Measurements from ENCODE around the gene TNNT3.
"Not testable (repeated sequence)": the region's sequence is repeated elsewhere in the genome, so short reads cannot be mapped to it uniquely, and the experiment has no call there.

TNNT3 gene

DNA sequence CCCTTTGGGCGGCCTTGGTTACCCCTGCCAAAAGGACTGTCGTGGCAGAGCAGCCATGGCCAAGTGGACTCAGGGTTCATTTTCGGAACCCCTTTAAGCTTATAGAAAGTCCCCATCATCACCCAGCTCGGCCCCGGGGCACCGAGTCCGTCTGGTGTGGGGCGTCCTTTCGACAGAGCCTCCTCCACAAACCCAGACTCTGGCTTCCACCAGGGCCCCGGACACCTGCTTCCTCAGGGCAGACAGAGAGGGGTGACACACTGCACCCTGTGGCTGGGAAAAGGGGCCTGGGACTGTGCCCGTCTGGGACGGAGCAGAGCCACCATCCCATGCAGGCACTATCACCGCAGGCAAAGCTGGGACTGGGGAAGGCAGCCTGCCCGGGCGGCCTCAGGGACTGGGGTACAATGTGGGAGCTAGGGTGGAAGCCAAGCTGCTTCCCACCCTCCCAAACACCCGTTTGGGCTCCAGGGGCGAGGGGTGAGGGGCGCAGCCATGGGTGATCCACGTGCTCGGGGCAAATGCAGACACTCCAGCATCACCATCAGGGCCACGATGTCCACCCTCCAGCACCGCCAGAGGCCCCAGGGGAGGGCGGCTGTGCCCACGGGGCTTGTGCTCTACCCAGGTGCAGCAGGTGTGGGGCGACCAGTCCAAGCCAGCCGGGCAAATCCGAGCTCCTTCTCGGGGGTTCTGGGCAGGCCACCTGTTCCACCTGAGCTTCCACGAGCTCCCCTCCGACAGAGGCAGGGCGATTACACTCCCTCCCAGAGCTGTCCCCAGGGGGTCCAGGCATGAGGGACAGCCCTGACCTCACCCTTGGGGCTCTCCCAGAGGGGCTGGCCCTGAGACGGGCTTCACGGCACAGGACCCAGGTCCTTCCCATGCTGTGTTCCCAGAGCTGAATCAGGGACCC lies 15.9 kb downstream of the TNNT3 start:
- DNase-seq (ENCODE audit: low spot score), result no peak

DNA sequence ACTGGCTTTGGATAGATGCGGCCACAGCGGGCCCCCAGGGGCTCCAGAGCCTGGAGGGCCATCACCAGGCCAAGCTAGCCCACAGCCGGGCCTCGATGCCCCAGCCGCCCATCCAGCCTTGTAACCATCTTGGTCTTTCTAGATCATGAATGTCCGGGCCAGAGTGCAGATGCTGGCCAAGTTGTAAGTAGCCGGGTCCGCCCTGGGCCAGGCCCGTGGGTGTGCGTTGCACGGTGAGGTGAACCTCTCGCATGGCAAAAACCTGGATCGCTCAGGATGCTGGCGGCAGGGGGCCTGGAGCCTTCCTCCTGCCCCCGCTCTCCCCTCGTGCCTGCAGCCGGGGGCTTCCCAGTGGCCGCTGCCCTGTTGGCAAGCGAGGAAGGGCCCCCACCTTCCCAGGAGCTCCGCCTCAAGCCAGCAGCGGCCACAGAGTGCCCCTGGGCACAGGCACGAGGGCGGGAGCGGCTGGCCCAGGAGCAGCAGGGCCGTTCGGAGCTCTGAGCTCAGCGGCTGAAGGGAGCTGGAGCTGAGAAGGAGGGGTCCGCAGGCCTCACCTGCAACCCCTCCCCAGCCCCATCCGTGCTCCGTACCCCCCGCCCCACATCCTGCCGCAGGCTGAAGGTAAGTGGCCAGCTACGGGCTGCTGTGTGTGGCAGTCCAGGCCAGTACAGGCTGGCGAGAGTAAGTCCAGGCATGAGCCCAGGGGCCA lies 16.7 kb downstream of the TNNT3 start:
- DNase-seq (ENCODE audit: low spot score), result no peak

DNA sequence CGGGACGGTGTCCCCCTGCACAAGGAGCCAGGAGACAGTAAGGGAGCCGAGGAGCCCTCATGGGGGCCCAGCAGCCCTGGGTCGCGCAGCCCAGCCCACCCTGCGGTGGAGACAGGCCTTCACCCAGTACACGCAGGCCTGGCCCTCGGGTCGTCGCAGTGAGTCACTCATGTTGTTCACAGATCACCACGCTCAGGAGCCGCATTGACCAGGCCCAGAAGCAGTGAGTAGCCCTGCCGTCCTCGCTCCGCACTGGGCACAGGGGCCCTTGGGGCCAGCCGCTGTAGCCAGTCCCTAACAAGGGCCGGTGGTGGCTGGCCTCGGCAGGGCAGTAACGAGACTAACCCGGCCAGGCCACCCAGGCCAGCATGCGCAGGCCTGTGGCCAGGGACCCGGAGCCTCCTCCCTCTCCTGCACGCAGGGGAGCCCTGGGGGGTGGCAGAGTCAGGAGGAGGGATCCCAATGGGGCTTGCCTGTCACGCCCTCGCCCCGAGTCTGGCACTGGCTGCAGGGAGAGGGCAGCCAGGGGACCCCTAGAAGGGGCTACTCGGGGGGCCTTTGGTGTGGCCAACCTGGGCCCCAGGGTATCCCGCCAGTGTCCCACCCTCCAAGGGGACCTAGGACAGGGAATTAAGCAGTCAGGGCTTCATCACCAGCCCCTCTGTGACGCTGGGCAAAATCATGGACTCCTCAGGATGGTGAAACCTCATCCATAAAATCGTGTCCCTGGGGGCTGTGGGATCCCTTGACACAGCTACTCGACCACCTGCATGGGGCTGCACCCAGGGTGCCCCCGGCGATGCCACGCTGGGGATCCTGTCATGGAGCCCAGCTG lies 17.5 kb downstream of the TNNT3 start:
- no peak for DNase-seq (ENCODE audit: low spot score)

DNA sequence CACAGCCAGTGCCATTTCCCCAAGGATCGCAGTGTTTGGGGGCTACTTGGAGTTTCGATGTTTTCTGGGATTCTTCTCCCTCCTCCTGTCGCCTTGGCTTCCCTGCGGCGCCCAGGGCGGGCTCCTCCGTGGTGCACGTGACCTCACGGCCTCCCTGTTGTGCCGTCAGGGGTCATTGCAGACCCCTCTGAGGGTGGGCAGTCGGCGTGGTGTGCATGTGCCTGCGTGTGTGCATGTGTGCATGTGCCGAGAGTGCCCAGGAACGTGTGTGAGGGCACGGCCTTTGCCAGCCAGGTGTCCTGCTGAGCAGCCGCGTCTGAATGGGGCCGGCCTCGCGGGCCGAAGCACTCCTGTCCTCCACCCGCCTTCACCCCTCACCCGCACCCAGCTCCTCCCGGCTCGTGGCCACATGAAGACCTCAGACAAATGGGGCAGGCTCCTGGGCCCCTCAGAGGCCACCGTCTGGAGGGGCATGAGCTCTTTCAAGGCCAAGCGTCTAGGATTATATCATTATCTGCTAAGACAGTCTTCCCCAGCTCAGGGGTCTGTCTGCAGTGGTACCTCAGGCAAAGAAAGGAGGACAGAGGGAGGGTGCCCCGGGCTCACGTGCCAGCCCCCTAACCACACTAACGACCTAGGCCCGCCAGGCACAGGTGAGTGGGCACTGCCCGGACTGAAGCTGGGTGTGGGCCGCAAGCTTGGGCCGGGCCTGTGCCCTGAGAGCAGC lies 18.3 kb downstream of the TNNT3 start:
- DNase-seq (ENCODE audit: low spot score), result no peak

DNA sequence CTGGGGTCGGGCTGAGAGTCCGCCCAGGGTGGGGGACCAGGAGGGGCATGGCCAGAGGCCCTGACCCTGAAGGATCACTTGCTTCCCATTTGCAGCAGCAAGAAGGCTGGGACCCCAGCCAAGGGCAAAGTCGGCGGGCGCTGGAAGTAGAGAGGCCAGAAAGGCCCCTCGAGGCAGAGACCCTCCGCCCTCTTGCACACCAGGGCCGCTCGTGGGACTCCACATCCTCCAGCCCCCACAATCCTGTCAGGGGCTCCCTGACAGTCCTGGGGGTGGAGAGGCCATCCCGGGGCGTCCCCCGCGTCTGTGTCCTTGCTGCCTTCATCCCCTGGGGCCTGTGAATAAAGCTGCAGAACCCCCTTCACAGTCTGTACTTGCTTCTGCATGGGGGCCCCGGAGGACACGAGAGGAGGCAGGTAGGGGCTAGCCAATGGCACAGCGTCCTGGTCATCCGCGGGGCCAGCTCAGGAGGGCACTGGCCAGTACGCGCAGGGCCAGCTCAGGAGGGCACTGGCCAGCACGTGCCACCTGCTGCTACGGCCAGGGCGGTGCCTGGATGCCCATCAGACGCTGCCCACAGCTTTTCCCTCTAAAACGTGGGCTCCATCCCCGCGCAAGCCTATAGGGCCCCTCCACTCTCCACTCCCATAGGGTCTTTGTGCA lies 19.0 kb downstream of the TNNT3 start:
- no peak for DNase-seq (ENCODE audit: low spot score)

DNA sequence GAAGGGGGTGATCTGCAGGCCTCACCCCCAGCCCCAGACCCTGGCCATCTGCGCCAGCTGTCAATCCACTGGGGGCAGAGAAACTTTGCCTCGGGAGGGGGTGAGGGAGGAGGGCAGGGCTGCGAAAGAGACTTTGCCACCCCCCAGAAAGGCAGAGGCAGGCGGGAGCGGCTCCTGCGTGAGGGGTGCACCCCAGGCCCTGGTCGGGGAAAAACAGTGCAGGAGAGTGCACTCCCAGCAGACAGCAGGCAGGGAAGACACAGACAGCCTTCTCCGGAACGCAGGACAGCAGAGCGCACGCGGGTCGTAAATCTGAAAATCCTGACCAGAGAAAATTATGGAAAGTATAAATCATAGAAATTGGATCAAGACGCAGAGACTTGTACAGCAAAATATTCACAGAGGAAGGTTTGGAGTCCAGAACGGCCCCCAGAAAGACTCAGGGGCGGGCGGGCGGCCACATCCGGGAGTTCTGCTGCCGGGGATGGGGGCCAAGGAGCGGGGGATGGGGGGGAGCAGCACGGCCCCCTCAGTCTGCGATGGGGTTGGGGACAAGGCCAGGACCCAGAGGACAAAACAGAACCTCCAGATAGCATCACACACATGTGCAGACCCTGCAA lies 19.6 kb downstream of the TNNT3 start:
- no peak for DNase-seq (ENCODE audit: low spot score)

DNA sequence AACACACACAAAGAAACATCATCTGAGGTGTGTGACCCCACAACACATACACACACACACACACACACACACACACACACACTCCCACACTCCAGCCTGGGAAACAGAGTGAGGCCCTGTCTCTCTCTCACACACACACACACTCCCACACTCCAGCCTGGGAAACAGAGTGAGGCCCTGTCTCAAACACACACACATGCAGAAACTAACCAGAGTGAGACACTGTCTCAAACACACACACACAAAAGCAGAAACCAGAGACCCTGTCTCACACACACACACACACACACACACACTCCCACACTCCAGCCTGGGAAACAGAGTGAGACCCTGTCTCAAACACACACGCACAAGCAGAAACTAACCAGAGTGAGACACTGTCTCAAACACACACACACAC lies 20.3 kb downstream of the TNNT3 start:
- not testable (repeated sequence) for DNase-seq (ENCODE audit: low spot score)

DNA sequence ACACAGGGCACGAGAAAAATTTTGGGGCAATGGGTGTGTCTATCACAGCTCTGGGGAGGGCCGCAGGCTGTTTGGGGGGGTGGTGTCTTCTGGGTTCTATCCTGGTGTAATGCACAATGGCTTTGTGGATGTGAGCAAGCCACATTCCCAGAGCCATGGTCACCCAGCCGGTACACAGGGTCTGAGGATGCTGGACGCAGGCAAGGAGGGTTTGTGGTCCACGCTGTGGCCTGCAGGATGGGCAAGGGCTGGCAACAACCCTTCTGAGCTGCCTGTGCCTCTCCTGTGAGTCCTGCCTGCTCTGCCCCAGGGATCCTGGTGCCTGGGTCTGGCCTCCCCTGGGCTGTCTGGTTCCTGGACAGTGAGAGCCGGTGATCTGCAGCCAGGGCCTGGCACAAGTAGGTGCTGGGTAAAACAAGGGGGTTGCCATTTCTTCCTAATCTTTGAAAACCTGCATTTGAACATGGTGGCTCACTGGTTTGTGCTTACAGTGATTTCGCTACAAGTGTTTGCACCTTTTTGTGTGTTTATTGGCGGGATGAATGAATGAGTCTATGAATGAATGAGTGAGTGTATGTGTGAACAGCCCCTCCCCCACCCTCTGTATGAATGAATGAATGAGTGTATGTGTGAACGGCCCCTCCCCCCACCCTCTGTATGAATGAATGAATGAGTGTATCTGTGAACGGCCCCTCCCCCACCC lies 23.2 kb downstream of the TNNT3 start:
- DNase-seq (ENCODE audit: low spot score), result no peak

DNA sequence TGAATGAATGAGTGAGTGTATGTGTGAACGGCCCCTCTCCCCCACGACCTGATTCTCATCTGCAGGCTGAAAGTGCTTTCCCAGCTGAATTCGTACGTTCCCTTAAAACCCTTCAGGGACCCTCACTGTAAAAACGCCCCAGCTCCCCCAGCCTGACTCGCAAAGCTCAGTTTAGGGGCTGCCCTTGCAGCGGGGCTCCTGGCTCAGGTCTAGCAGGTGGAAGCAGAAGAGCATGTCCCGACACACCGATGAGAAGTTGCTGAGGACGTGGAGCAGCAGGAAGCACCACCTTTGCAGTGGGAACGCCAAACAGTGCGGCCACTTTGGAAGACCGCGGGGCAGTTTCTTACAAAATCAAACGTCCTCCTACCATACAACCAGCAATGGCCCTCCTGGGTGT lies 24.1 kb downstream of the TNNT3 start:
- no peak for DNase-seq (ENCODE audit: low spot score)

DNA sequence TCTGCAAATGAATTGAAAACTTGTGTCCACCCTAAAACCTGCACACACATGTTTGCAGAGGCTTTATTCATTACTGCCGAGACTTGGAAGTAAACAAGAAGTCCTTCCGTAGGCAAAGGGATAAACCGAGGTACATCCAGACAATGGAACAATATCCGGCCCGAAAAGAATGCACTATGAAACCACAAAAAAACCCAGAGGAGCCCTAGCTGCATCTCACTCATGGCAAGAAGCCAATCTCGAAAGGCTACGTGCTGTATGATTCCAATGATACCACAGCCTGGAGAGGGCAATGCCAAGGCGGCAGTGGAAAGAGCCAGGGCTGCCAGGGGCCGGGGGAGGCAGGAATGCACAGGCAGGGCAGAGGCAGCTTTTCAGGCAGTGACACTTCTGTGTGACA lies 24.5 kb downstream of the TNNT3 start:
- DNase-seq (ENCODE audit: low spot score), result no peak

DNA sequence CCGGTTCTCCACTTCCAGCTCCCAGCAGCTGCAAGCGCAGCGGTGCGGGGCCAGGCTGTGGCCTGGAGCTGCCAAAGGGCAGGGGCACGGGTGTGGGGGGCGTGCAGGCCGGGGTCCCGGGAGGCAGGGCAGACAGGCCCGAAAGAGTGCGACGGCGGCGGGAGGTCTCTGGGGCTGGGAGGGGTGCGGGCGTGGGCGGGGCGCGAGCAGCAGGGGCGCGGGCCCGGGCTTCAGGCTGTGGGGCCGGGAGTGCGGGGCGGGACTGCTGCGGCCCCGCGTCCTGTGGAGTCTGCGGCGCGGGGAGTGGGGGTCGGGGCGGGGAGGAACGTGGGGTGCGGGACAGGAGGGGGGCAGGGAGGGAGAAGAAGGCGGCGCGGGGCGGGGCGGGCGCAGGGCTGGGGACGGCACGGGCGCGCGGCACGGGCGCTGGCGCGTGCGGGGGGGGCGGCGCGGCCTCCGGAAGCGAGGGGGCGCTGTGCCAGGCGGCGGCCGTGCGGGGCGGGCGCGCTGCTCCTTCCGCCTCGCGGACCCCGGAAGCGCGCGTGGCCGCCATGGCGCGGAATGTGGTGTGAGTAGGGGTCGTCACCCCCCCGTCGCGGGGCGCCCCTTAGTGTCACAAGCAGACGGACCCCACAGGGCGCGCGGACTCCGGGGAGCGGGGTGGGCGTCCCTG lies 27.4 kb downstream of the TNNT3 start, which contains the start of gene MRPL23:
Gene MRPL23 (plus strand): TSS at position 521 of the 673 bp plus-strand sequence. CDS start 31 bp downstream, at position 552.
- no peak for DNase-seq (ENCODE audit: low spot score)

DNA sequence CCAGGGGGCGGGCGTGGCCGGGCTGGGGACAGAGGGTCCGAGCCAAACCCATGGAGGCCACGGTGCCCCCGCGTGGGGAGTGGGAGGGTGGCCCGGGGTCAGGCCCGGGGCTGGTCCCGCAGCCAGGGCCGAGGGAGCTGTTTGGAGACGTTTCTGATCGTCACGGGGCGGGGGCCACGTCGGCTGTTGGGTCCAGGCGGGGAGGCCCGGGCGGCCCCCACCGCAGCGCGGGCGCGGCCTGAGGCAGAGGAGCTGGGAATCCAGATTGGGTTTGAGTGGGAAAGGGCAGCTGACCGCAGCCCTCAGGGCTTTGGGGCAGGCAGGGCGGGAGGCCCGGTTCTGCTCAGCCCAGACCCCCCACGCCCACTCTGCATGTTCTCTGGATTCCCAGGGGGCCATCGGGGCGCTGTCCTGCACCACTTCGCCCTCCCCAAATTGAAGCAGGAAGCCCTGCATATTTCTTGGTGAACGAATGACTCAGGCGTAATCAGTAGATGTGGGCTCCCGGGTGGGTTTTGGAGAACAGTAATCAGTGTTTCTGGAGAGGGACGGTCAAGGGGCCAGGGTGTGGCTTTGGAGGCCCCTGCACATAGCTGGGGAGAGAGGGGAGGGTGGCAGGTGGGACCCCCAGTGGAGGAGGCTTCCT lies 28.2 kb downstream of the TNNT3 start:
- DNase-seq (ENCODE audit: low spot score), result no peak

DNA sequence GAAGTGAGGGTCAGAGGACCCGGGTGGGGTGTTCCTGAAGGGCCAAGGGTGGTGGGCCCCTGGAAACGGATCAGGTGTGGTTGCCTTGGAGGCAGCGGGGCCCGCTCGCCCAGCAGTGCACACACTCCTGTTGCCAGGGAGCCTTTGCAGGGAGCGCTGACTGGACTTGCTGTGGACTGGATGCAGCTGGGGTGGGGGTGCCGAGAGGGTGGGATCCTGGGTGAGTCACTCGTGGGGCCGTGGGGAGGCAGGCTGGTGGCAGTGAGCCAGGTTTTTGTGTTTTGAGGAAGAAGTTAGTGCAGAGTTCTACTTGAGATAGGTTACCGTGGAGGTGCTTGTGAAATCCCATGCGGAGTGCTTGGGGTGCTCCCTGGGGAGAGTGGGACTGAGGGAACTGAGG lies 28.9 kb downstream of the TNNT3 start:
- no peak for DNase-seq (ENCODE audit: low spot score)

DNA sequence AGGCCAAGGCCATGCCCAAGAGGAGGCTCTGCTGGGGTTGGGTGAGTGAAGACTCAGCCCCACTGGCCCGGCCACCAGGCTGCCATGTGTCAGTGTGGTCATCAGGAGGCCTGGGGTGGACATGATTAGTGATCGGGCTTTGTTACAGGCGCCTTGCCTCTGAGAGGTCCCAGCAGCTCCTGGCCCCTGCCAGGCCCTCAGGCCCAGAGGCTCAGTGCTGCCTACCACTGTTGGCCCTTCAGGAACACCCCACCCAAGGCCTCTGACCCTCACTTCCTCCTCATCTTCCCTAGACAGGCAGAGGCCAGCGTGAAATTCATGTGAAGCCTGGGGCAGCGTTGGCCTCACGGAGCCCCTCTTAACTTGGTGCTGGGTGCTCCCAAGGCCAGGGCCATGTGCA lies 29.8 kb downstream of the TNNT3 start:
- no peak for DNase-seq (ENCODE audit: low spot score)

DNA sequence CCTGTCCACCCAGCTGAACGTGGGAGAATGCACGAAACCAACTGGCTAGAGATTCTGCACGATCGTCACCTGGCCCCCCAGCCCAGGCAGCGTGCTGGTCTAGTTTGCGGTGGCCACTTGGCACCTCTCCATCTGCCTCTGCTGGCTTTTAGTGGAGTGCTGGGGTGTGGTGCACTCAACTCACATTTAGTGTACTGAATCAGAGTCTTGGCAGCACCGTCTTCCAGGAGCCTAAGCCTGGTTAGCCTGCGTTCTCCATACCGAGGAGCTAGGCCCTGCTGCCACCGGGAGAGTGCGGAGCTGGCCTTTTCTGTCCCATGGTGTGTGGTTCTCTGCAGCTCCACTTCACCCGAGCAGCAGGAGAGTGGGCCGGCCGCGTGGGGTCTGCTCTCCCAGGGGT lies 30.4 kb downstream of the TNNT3 start:
- DNase-seq (ENCODE audit: low spot score), result no peak

DNA sequence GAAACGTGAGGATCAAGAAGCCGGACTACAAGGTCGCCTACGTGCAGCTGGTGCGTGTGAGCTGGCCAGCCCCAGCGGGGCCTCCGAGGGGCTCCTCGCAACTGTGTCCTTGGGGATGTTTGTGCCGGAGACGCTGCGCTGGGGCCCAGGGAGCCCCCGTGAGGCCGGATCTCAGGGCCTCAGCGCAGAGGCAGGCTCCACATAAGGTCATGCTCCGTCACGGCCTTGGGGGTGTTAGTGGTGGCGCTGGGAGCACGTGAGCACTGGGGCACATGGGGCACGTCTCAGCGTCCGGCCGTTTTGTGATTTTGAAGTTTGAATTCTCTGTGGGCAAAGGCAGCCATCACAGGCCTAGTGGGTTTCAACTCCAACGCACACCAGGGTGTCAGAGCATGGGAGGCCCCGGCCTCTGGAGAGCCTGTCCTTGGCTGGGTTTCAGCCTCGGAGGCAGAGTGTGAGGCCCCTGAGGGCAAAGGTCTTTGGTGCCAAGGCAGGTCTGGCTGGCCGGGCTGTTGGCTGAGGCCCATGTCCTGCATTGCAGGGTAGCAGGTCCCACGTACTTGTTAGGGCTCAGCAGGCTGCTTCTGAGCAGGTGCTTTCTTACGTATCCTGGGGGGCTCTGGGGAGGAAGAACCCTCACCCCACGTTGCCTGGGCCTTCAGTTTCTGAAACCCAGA lies 33.4 kb downstream of the TNNT3 start:
- no peak for DNase-seq (ENCODE audit: low spot score)

DNA sequence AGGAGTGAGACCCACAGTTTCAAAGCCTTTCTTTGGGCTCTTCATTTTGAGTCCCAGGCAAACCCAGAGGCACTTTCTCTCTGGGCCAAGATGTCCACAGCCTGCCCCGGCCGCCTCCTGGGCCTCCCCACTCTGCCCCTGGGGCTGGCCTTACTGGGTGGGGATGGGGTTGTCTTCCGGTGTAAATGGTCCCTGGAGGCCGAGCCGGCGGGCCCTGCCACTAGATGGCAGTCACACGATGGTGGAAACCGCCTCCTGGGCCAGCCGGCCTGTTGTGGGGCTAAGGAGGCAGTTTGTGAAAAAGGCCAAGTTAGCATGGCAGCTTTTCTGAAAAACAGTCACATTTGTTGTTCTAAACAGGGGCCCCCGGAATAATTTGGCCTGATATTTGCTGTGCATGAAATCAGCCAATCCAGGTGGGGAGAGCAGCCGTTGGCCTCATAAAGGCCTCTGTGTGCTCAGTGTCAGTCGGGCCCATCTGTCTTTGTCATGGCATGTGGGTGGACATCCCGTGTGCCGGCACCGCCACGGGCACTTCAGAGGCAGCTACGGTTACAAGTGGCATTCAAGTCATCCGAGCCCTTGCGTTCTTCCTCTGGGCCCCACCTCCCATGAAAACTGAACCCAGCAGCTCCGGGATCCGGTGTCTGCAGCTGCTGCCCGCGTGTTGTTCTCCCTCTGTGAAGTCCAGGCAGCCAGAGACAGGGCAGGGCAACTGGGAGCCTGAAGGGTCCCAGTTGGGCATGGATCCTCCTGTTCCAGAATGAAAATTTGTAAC lies 34.2 kb downstream of the TNNT3 start:
- DNase-seq (ENCODE audit: low spot score), result no peak

DNA sequence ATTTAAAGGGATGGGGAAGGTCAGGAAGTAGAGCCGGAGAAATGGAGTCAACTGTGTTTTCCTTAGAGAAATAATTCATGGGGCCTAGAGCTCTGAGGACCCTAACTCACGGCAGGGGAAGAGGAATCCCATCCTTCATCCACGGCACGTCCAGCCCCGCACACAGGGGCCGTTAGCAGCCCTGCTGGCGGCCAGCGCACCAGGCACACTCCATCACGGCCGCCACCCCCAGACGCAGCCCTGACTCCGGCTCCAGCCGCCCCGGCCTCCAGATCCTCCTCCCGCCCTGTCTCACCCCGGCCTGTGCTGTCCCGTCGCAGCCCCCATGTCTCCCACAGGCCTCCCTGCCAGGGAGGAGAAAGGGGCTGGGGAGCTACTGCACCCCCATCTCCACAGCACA lies 38.9 kb downstream of the TNNT3 start:
- no peak for DNase-seq (ENCODE audit: low spot score)
